22Rv1 (cell line): ENCODE measurements around the gene EBF3.

Experiments used
- CTCF ChIP-seq: fragments of 450-650 bp; IDR thresholded peaks from 2 replicates; pipeline ENCODE4 v1.5.1; 2017; ENCODE audit warnings: mild to moderate bottlenecking
- ZFX ChIP-seq: fragments of 450-650 bp; IDR thresholded peaks from 2 replicates; pipeline ENCODE4 v1.6.1; 2017; ENCODE audit warnings: antibody characterized with exemption, borderline replicate concordance

- no peak for TF ChIP-seq CTCF
- no peak for TF ChIP-seq ZFX
These were observed 155.7 kb downstream of the EBF3 start for GRCh38 chr10:129808092-129808983.
